ENCODE measurements around the gene FRG1.
"Not testable (repeated sequence)": the region's sequence is repeated elsewhere in the genome, so short reads cannot be mapped to it uniquely, and the experiment has no call there.

FRG1 gene

DNA sequence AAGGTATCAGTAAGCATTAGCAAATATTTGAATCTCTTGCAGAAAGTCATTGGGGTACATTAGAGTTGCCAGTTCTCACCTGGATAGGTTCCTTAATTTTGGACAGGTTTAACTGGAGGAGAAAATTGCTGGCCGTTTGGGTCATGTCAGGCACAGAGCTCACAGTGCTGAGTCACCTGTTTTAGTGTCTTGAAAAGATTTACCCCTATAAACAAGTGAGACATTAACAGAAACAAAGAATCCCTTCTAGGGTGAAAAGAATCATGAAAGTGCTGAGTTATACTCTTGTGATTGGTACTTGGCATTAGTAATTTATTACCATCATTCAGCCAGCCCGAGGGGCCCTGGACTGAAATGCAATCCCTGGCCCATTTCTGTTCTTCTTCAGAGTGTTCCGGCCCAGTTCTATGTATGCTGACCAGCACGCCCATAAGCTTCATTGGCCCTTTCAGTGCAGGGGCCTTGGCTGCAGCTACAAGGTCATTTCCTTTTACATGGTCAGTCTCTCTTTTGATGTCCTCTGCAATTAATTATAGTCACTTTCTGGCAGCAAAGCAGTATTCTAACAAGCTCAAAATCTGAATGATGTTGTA is 45.1 kb downstream of the FRG1 start:
- DNase-seq = not testable (repeated sequence)

DNA sequence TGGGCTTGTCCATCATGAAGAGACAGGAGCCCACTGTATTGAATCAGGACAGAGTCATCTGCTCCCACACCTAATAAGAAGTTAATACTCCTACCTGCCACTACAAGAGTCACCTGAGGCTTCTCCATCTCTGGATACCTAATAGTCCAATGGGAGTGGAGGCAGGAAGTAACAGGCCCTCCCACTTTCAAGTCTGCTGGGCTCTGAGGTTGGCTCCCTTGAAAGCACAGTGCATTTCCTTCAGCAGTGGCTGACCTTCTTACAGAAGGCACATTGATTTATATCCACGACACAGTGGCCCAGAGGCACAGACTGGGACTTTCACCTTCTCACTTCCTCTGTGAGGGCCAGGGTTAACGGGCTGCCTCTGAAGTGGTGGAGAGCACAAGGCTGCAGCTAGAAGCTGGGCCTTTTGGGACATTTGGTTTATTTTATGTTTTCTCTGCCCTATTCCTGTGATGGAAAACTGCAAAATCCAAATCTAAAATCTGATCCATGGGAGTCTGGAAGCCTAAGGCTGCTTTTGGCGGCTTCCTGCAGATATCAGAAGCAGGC is 48.3 kb downstream of the FRG1 start:
- no peak for DNase-seq

DNA sequence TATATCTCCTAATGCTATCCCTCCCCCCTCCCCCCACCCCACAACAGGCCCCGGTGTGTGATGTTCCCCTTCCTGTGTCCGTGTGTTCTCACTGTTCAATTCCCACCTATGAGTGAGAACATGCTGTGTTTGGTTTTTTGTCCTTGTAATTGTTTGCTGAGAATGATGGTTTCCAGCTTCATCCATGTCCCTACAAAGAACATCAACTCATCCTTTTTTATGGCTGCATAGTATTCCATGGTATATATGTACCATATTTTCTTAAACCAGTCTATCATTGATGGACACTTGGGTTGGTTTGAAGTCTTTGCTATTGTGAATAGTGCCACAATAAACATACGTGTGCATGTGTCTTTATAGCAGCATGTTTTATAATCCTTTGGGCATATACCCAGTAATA is 49.3 kb downstream of the FRG1 start:
- not testable (repeated sequence) for DNase-seq
